Left renal pelvis (tissue), 4 donors: Measurements from ENCODE around the gene BIN1. TPM values are rescaled to one million over a fixed set of nuclear protein-coding genes. Genes with fewer than 3 reads are reported as not detected.

Experiments
- DNase-seq, 4 donors: peaks; one replicate each; pipeline ENCODE4 v3.0.0-alpha.2; 2013; ENCODE audit warnings: low read depth in 4 of 4, low spot score in 3 of 4
- polyA plus RNA-seq, 4 donors: library from polyadenylated mRNA; unstranded; fragments of 120-200 nt; gene quantifications; one replicate each; pipeline ENCODE4 v1.2.1, GENCODE V29; 2013; ENCODE audit not compliant: insufficient read length in 4 of 4

BIN1 gene
- polyA plus RNA-seq, 4 donors = 77.2 to 128 (median 93.0) TPM

DNA sequence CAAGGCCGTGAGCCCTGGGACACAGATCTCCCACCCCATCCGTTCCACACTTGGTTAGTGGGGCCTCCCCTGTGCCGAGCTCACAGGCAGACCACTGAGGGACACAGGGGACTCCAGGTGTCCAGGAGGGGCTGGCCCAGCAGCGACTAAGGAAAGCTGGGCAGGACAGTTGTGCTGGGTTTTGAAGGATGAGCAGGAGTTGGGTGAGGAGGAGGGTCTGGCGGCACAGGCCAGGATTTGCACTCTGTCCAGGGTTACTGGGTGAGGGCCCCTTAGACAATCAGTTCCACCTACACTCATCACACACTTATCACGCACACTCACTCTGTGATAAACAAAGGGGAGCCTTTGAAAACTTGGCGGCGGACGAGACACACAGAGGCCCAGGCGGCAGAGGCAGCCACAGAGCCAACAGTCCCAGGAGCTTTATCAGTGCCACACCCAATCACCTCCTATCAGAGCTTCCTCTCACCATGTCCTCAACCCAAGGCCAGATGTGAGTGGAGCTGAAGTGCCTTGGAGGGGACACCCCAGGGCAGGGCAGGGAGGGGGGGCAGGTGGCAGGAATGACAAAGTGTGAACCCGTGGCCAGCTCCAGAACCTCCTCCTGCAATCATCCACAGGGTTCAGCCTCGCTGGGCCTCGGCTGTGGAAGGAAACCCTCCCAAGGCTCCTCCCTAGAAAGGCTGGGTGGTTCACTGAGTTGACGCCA, 26.6 kb downstream of the BIN1 start:
- DNase-seq = no peak

DNA sequence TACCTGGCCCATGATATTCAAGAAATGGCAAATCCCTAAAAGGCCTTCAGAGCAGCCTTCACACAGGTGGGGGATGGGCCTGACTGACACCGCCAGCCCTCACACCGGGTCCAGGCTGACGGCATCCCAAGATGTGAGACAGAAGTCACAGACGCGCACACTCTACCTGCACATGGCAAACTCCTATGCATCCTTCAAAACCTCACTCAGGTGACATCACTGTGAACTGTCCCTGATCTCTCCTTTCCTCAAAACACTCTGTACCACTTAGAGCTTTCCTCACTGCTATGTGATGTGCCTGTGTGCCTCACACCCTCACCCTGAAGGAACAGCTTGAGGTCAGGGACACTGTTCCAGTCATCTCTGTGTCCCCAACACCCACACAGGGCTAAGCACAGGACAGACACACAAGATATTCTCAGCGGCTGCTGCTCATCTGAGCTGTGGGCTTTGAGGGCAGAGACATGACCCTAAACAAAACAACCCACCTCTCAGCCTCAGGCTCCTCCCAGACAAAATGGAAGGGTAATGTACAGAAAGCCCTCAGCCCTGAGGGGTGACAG, 27.5 kb downstream of the BIN1 start:
- no peak for DNase-seq

DNA sequence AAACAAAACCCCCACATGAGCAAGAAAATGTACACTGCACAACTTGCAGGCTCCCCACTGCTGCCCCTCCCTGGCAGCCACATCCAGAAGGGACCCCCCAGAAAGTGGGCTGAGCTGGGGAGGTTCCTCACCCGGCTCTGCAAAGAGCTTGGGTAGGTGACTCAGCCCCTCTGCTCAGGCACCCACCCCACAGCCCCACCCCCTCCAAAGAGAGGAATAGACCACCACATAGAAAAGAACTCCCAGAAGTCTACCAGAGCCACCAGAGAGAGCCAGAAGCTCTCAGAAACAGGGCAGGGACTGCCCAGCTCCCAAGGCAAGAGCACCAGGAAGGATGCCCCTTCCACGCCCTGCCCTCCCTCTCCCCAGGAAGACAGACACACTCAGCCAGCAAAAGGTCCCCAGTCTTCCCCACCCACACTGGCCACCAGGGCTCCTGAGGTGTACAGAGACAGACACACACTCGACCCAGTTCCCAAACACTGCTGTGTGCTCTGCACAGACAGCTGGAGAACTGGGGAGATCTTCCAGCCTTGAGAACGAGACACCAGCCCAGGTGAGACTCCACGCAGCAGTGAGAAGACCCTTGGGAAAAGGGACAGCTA, 28.2 kb downstream of the BIN1 start:
- no peak for DNase-seq

DNA sequence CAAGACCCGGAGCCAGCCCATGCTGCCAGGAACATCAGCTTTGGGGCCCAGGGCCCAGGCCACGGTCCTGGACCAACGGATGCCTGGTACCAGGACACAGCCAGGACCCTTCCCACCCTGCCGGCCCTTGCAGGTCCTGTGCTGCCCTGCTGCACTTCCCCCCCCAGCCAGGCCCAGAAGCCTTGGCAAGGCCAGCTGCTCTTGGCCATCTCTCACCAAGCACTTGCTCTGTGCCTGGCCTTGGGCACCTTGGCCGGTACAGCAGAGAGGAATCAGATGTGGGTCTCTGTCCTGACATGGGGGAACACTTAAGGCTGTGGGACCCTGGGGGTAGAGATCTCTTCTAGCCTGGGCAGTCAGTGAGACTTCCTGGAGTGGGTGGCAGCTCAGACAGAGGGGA, 28.9 kb downstream of the BIN1 start:
- DNase-seq = no peak

DNA sequence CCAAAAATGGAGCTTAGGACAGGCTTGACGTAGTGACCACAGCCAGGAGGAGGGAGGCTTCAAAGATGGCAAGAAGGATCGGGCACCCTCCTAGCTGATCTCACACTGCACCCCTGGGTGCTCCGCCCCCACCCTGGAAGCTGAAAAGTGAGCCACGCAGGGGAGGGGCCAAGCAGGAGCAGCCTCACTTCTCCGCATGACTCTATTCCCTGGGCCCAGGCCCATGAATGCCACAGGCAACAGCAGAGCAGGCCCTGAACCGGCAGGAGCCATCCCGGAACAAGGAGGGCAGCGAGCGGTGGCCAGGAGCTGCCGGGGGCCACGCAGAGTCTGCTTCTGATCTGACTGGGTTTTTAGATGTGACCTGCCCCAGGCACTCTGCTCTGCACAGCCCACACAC, 30.0 kb downstream of the BIN1 start:
- DNase-seq = no peak

DNA sequence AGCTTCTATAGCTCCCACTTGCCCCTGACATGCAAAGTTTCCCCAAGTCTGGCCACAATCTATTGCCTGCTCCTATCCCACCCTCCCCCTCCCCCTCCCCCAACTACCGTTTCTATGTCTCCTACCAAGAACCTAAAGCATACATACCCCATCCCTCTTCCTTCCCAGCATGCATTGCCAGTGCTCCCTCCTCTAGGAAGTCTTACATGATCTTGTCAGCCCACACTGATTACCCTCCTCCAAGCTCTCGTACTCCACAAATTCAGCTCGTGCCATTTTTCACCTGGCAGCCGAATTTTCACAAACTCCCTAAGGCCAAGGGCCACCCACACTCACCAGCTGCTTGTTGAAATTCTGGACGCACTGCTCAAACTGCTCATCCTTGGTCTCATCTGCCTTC, 30.7 kb downstream of the BIN1 start:
- DNase-seq = no peak

DNA sequence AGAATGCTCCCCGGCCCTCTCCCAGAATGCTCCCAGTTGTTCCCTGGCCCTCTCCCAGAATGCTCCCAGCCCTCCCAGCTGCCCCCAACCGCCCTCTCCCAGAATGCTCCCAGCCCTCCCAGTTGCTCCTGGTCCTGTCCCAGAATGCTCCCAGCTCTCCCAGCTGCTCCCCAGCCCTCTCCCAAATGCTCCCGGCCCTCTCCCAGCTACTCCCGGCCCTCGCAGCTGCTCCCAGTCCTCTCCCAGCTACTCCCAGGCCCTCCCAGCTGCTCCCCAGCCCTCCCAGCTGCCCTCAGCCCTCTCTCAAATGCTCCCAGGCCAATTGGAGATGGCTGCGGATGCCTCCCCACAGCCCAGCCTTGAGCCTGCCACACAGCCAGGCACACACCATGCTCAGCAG, 31.1 kb downstream of the BIN1 start:
- no peak for DNase-seq

DNA sequence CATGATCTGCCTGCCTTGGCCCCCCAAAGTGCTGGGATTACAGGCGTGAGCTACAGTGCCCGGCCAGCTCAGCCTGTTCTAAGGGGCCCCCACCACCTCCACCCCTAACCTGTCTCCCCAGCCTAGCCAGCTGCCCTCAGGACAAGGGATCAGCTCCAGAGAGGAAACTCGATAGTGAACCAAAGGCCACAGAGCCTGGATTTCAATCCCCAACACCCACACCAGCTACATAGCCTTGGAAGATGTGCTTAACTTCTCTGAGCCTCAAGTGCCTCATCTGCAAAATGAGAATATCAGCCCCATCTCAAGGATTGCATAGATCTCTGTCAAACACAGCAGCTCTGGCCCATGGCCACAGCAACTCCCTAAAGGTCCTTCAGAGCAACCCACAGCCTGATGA, 32.0 kb downstream of the BIN1 start:
- DNase-seq = no peak

DNA sequence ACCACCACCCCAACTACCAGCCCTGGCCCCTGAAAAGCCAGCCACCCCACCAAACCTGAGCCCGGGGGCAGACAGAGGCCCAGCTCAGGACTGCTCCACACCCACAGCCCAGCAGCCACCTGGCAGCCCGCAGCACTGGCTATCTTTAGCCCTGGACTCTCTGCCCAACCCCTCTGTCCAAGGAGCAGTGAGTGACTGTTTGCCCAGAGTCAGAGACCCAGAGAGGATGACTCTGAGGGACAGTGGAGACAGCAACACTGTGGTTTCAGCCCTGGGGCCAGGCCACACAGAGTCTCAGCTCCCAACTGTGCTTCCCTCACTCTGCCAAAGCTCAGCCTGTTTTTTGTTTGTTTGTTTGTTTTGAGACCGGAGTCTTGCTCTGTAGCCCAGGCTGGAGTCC, 32.6 kb downstream of the BIN1 start:
- DNase-seq = no peak

DNA sequence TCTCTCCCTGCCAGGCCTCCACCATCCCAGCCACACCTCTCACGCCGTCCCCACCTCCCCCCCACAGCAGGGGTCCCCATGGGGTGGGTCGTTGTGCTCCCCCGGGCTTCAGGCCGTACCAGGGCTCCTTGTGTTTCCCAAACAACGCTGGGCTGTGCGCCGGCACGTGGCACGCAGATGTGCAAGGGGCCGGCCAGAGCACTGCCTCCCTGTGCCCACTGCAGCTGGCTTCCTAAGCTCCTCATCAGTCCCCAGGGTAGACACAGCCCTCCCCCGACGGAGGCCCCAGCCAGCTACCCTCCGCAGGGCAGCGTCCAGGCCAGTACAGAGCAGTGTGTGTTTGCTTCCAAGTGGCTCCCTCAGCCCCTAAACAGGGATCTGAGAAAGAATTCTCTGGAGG, 34.0 kb downstream of the BIN1 start:
- DNase-seq = no peak

DNA sequence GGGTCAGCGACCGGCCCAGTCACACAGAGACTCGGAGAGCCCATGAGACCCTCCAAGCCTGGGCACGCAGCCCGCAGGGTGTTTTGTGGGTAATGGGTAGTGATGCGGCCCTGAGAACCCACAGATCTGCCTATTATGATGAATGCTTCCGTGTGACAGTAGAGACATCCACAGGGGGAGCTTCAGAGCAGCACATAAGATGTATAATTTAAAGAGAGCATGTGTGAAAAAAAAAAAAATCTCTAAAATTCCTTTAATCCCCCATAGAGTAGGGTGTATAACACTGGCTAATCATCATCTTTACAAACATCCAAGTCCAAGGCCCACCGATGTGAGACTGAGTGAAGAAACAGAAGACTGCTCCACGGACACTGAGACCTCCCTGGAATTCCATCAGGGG, 34.6 kb downstream of the BIN1 start:
- DNase-seq = no peak

DNA sequence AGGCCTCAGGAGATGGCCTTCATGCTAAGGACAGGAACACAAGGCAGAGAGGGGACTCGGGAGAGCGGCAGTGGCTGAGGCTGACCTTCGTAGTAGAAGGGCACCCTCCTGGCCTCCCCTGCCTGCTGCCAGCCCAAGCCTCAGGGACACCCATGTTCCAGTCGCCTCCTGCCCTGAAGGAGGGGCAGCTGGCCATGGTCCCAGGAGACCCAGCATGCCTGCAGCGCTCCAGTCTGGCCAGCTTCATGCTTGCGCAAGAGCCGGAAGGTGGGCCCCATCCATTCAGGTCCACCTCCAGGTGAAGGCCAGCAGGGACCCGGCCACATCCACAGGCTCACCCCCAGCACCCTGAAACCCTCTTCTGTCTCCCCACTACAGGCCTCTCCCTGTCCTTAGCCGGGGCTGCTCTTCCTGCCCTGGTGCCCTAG, 35.0 kb downstream of the BIN1 start:
- no peak for DNase-seq

DNA sequence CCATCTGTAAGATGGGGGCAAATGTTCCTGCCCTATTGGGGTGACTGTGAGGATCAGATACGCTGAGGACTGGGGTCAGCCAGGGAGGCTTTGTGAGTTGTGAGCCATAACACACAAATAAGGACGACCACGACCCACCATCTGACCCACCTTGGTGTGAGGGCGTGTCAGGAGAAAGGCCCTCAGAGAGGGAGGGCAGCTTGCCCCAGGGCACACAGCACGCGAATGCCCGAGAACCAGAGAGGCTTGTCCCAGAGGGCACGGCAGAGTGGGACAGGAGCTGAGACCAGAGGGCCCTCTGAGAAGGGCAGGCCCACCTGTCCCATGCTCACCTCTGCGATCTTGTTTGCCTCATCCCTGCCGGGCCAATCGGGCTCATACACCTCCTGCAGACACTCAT, 36.7 kb downstream of the BIN1 start:
- DNase-seq = no peak

DNA sequence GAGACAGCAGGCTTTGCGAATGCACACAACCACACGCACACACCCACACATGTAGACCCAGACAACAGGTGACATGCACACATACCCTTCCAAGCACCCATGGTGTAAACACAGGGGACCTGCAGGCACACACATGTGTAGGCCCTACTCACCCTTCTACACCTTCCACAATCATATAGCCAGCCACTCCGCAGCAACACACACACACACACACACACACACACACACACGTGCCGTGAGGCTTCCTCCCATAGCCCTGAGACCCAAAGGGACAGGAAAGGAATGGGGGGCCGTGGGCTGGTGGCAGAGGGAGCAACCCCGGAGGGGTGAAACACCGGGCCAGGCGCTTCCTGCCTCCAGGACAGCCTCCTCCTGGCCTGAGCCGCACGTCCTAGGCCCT, 37.4 kb downstream of the BIN1 start:
- DNase-seq = no peak

DNA sequence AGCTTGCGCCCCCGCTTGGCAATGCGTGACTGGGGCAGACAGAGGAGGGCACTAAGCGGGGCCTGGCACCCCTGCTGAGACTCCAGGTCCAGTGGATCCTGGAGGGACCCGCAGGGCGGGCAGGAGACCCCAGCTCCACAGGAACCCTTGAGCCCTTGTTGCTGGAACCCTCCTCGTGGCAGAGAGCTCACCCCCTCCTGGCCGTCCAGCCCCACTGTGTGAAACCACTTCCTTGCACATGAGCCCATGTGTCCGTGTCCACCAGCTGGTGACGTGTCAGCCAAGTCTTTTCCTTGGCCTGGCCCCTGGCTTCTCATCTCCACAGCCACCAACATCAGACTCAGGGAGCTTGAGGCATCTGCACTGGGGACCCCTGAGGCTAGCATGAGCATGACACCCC, 38.0 kb downstream of the BIN1 start:
- no peak for DNase-seq

DNA sequence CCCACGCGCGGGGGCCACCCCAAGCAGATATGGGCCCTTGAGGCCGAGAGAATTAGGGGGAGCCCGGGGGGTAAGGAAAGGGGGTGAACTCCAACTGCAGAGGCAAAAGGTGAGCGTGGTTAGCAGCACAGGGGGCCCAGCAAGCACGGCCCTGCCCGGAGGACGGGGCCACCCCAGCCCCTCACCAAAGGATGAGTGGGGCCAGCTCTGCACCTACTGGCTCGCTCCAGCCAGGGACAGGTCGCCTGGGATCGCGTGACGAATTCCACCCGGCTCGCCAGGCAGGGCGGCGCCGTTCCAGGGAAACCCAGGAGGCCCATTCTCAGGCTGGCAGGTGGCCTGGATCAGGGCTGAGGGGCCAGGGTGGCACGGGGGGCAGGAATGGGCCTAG, 38.6 kb downstream of the BIN1 start:
- DNase-seq = no peak

DNA sequence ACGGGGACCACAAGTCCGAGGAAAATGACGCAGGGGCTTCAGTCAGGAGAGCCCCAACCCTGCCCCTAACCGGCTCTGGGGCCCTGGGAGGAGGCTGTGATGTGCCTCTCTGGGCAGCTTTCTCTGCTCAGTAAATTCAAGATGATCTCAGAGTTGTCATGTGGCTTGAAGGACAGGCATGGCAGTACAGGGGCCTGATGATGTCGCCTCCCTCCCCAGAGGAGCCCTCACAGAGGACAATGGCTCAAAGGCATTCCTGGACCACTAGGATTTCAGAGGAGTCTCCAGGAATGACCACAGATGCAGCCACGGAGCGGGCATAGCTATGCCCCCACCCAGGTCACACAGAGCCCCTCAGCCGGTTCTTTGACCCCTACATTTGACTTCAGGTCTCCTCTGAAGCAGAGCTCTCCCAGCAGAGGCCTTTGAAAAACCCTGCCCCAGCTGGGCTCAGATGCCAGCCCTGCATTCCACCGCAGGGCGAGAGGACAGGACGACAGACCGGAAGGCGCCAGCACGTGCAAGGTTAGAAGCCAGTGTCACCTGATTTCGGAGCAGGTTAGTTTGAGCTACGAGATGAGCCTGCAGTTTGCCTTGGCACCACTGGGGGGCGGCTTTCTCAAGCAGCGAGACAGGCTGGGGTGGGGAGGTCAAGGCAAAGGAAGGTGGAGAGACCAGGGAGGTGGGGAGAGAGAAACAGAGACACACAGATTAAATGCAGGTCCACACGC, 39.2 kb downstream of the BIN1 start:
- peak in 1 of 4 donors; percentile 49 for DNase-seq

DNA sequence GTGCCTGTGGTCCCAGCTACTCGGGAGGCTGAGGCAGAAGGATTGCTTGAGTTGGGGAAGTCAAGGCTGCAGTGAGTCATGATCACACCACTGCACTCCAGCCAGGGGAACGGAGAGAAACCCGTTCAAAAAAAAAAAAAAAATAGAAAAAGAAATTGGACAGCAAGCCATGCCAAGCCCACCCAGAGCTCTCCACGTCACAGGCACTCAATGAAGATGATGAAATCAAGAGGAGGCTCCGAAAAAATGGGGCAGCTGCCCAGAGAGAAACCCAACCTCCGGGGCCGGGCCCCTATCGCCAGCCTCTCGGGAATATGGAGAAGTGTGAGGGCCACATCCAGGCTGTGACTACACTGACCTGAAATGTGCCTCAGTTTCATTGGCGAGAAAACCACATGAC, 40.0 kb downstream of the BIN1 start:
- DNase-seq = no peak

DNA sequence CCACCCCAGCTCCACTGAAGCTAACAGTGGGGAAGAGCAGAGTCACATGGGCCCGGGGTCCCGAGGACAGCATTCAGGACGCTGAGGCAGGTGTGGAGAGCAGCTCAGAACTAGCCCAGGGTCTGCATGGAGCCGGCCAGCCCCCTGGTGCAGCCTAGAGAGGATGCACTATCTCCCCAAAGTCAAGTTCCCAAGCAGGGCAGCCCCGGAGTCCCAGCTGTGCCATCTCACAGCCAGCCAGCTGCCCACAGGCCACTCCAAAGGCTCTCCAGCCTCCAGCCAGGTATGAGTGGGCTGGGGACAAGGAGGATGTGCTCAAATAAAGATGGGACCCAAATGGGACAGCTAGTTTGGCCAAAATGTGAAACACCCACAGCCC, 41.0 kb downstream of the BIN1 start:
- no peak for DNase-seq

DNA sequence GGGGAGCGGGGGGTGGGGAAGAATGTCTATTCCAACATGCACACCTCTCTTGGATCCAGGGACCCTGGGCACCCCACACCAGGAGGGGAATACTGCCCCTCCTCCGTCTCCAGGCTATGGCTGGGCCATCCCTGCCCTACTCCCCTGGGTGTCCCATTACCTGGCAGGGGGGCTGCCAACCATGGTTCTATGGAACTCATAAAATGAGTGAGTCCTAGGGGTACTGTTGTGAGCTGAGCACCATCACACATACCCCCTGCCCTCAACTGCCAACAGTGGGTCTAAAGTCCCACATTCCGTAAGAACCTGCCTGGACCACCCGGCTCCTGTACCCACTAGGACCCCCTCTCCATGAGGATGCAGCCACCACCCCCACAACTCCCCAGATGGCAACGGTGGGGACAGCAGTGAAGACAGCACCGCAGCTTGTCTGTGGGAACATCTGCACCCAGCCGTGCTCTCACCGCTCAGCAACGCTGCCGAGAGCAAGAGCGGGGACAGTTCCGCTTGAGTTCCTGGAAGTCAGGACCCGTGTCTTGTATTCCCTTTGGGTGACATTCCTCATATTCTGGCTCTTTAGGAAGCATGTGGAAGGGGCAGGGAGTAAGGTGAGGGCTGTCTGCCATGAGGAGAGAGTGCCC, 41.5 kb downstream of the BIN1 start:
- no peak for DNase-seq

DNA sequence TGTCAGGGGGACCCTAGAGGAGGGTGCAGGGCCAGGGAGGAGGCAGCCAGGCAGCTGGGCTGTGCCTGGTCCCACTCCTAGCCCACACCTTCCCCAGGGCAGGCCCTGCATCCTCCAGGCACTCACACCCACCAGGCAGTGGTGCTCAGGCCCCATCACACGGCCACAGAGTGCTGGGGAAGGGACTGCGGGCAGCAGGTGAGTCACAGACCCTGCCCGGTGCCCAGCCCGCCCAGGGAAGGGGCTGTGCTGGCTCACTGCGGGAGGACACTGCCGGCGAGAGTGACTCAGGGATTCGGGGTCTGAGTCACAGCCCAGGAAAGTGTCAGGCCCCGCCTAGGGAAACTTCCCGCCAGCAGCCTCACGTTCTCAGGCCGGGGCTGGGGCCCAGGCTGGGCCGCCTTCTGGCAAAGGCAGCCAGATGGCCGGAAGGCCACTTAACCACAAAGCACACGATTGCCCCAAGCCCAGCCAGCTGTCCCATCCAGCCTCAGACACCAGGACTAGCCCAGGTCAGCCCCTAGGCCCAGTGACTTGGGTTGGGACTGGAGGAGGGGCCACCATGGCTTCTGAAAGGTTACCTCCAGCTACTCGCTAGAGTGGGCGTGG, 42.2 kb downstream of the BIN1 start:
- DNase-seq = no peak
